A673 (cell line): ENCODE data around the gene UCK2.

Source experiments
- CTCF ChIP-seq: fragments of 300-800, 200-600 bp; sonication (generic); conservative IDR thresholded peaks from 2 replicates; pipeline ENCODE4 v1.5.1; 2017; ENCODE audit warnings: low read depth, mild to moderate bottlenecking, antibody characterized with exemption, low read length, moderate library complexity, mixed read lengths
- EZH2 ChIP-seq: fragments of 200-600 bp; sonication (generic); IDR thresholded peaks from 2 replicates; pipeline ENCODE4 v1.6.1; 2017; ENCODE audit warnings: borderline replicate concordance, low read depth, mild to moderate bottlenecking, mixed read lengths, antibody characterized with exemption, low read length; ENCODE audit not compliant: poor library complexity, severe bottlenecking

GRCh38 chr1:165845992-165846748 lies 18.8 kb downstream of the UCK2 start:
- TF ChIP-seq CTCF (no peak), EZH2 (no peak)
